Activated T-cell treated with anti-CD3 and anti-CD28 coated beads, Interleukin-2, amount 50 U/mL, for 4 hours (primary cell): ENCODE measurements around the gene TACSTD2. TPM values are rescaled to one million over a fixed set of nuclear protein-coding genes. Genes with fewer than 3 reads are reported as not detected.
"Not testable (repeated sequence)": the region's sequence is repeated elsewhere in the genome, so short reads cannot be mapped to it uniquely, and the experiment has no call there.

Source experiments
- ATAC-seq, 2 donors: fragments of 200-7000 bp; cut with Tn5 transposase; one replicate each; pipeline ENCODE4 v1.10.0; 2021
- DNase-seq: peaks from one replicate; pipeline ENCODE4 v3.0.0-alpha.2; 2020
- H3K27me3 Mint-ChIP-seq: one replicate; pipeline ENCODE4 v1.8.0; 2021; ENCODE audit warnings: low read depth, mixed read lengths
- H3K36me3 Mint-ChIP-seq: one replicate; pipeline ENCODE4 v1.8.0; 2022; ENCODE audit warnings: mixed read lengths; ENCODE audit not compliant: insufficient read depth
- H3K4me1 Mint-ChIP-seq: one replicate; pipeline ENCODE4 v1.8.0; 2021; ENCODE audit warnings: low read depth, mixed read lengths
- H3K4me3 Mint-ChIP-seq: one replicate; pipeline ENCODE4 v1.8.0; 2021; ENCODE audit warnings: mild to moderate bottlenecking, moderate library complexity, mixed read lengths
- H3K9me3 Mint-ChIP-seq: one replicate; pipeline ENCODE4 v1.8.0; 2021; ENCODE audit warnings: mixed read lengths
- total RNA-seq, 3 donors: library from RNA; stranded (reverse); gene quantifications; one replicate each; pipeline ENCODE4 v1.2.1, GENCODE V29; 2021

TACSTD2 gene
- total RNA-seq = under 1 TPM in 2 of 3 donors, not detected in 1; 0.08 to 0.11 TPM

GRCh38 chr1:58576727-58577653, at the start of gene TACSTD2:
Gene TACSTD2, minus strand, starts transcription at chr1:58577252. Its CDS starts 96 bp downstream, at chr1:58577156.
- no peak for DNase-seq
- peak within 1 kb of the TSS; percentile 66 for H3K4me3 Mint-ChIP-seq
- H3K4me1 Mint-ChIP-seq = peaks cover 31% of the 10 kb centered on the region
- no peaks in the 10 kb centered on the region for H3K36me3 Mint-ChIP-seq
- H3K27me3 Mint-ChIP-seq = peaks cover 64% of the 10 kb centered on the region
- peak in 1 of 2 donors; percentile 12 for ATAC-seq
- no peaks in the 10 kb centered on the region for H3K9me3 Mint-ChIP-seq

- no peak for ATAC-seq
Measured at GRCh38 chr1:58626293-58626692, 49.2 kb upstream of the TACSTD2 start.

GRCh38 chr1:58623259-58623658, 46.2 kb upstream of the TACSTD2 start:
- not testable (repeated sequence) for H3K4me3 Mint-ChIP-seq, DNase-seq, ATAC-seq, H3K4me1 Mint-ChIP-seq, H3K27me3 Mint-ChIP-seq, H3K9me3 Mint-ChIP-seq, H3K36me3 Mint-ChIP-seq

More at GRCh38 chr1:58626293-58626692, 49.2 kb upstream of the TACSTD2 start:
- no peak for DNase-seq
- Mint-ChIP-seq H3K27me3 (peaks cover 9% of the 10 kb centered on the region), H3K9me3 (peaks cover under 1% of the 10 kb centered on the region), H3K4me1 (no peaks in the 10 kb centered on the region), H3K4me3 (no peak overlapping the region), H3K36me3 (no peaks in the 10 kb centered on the region)

GRCh38 chr1:58622571-58622970, 45.5 kb upstream of the TACSTD2 start:
- no peaks in the 10 kb centered on the region for H3K9me3 Mint-ChIP-seq
- ATAC-seq = no peak
- DNase-seq = no peak
- no peaks in the 10 kb centered on the region for H3K36me3 Mint-ChIP-seq
- no peak overlapping the region for H3K4me3 Mint-ChIP-seq
- peaks cover 12% of the 10 kb centered on the region for H3K27me3 Mint-ChIP-seq
- H3K4me1 Mint-ChIP-seq = no peaks in the 10 kb centered on the region

- ATAC-seq = no peak
- no peaks in the 10 kb centered on the region for H3K4me1 Mint-ChIP-seq
Measured at GRCh38 chr1:58621391-58621790, 44.3 kb upstream of the TACSTD2 start.

GRCh38 chr1:58620926-58621325, 43.9 kb upstream of the TACSTD2 start:
- H3K27me3 Mint-ChIP-seq = peaks cover 22% of the 10 kb centered on the region
- no peak for DNase-seq
- no peak overlapping the region for H3K4me3 Mint-ChIP-seq
- no peak for ATAC-seq
- H3K36me3 Mint-ChIP-seq = no peaks in the 10 kb centered on the region
- no peaks in the 10 kb centered on the region for H3K9me3 Mint-ChIP-seq
- no peaks in the 10 kb centered on the region for H3K4me1 Mint-ChIP-seq

More at GRCh38 chr1:58621391-58621790, 44.3 kb upstream of the TACSTD2 start:
- Mint-ChIP-seq H3K4me3 (no peak overlapping the region), H3K36me3 (no peaks in the 10 kb centered on the region), H3K9me3 (no peaks in the 10 kb centered on the region), H3K27me3 (peaks cover 19% of the 10 kb centered on the region)
- DNase-seq = no peak

GRCh38 chr1:58620259-58620658, 43.2 kb upstream of the TACSTD2 start:
- no peaks in the 10 kb centered on the region for H3K36me3 Mint-ChIP-seq
- H3K4me3 Mint-ChIP-seq = no peak overlapping the region
- ATAC-seq (no peak), DNase-seq (no peak)
- no peaks in the 10 kb centered on the region for H3K9me3 Mint-ChIP-seq
- H3K4me1 Mint-ChIP-seq = no peaks in the 10 kb centered on the region
- H3K27me3 Mint-ChIP-seq = peaks cover 22% of the 10 kb centered on the region

- Mint-ChIP-seq H3K36me3 (no peaks in the 10 kb centered on the region), H3K4me3 (no peak overlapping the region), H3K4me1 (no peaks in the 10 kb centered on the region), H3K9me3 (no peaks in the 10 kb centered on the region), H3K27me3 (peaks cover 21% of the 10 kb centered on the region)
- DNase-seq (no peak), ATAC-seq (no peak)
Measured at GRCh38 chr1:58619286-58620054, 42.4 kb upstream of the TACSTD2 start.

GRCh38 chr1:58618303-58618702, 41.3 kb upstream of the TACSTD2 start:
- Mint-ChIP-seq H3K4me3 (no peak overlapping the region), H3K9me3 (no peaks in the 10 kb centered on the region), H3K4me1 (no peaks in the 10 kb centered on the region), H3K27me3 (peaks cover 21% of the 10 kb centered on the region), H3K36me3 (no peaks in the 10 kb centered on the region)
- ATAC-seq = peak in 1 of 2 donors; percentile 14
- no peak for DNase-seq

- Mint-ChIP-seq H3K36me3 (no peaks in the 10 kb centered on the region), H3K4me1 (no peaks in the 10 kb centered on the region), H3K4me3 (no peak overlapping the region), H3K9me3 (peaks cover 6% of the 10 kb centered on the region), H3K27me3 (peaks cover 21% of the 10 kb centered on the region)
- no peak for DNase-seq
- ATAC-seq = no peak
Measured at GRCh38 chr1:58611861-58612385, 34.9 kb upstream of the TACSTD2 start.

GRCh38 chr1:58608945-58609344, 31.9 kb upstream of the TACSTD2 start:
- H3K4me1 Mint-ChIP-seq = no peaks in the 10 kb centered on the region
- H3K27me3 Mint-ChIP-seq = peaks cover 23% of the 10 kb centered on the region
- ATAC-seq (no peak), DNase-seq (no peak)
- no peaks in the 10 kb centered on the region for H3K36me3 Mint-ChIP-seq
- H3K4me3 Mint-ChIP-seq = no peak overlapping the region
- H3K9me3 Mint-ChIP-seq = peaks cover 24% of the 10 kb centered on the region

- Mint-ChIP-seq H3K4me1 (no peaks in the 10 kb centered on the region), H3K4me3 (no peak overlapping the region), H3K9me3 (peaks cover 26% of the 10 kb centered on the region), H3K36me3 (no peaks in the 10 kb centered on the region), H3K27me3 (peaks cover 26% of the 10 kb centered on the region)
- no peak for DNase-seq
- no peak for ATAC-seq
Measured at GRCh38 chr1:58608297-58608696, 31.2 kb upstream of the TACSTD2 start.

GRCh38 chr1:58607391-58607790, 30.3 kb upstream of the TACSTD2 start:
- Mint-ChIP-seq H3K9me3 (peaks cover 24% of the 10 kb centered on the region), H3K36me3 (no peaks in the 10 kb centered on the region), H3K4me3 (no peak overlapping the region), H3K4me1 (no peaks in the 10 kb centered on the region), H3K27me3 (peaks cover 30% of the 10 kb centered on the region)
- no peak for ATAC-seq
- no peak for DNase-seq

GRCh38 chr1:58601921-58602320, 24.9 kb upstream of the TACSTD2 start:
- not testable (repeated sequence) for H3K4me3 Mint-ChIP-seq, H3K4me1 Mint-ChIP-seq, ATAC-seq, DNase-seq, H3K36me3 Mint-ChIP-seq
- peaks cover 39% of the 10 kb centered on the region for H3K27me3 Mint-ChIP-seq
- peaks cover 21% of the 10 kb centered on the region for H3K9me3 Mint-ChIP-seq
